HepG2 (cell line): ENCODE data around the gene MIGA2. TPM values are rescaled to one million over a fixed set of nuclear protein-coding genes. Genes with fewer than 3 reads are reported as not detected.

Experiments used
- AGO1 ChIP-seq: fragments of 200-400 bp; formaldehyde crosslinking; IDR thresholded peaks from 2 replicates; pipeline ENCODE4 v1.6.1; 2017; ENCODE audit warnings: mild to moderate bottlenecking, low read depth, low read length, moderate library complexity; ENCODE audit not compliant: poor library complexity, severe bottlenecking
- CREM ChIP-seq, 2 experiments: sonication (generic) in 1 of 2; formaldehyde crosslinking in 1 of 2; IDR thresholded peaks; 2 replicates each; pipeline versions ENCODE4 v1.4.0 to v1.6.1; 2016 to 2020; ENCODE audit warnings: antibody characterized with exemption in 1 of 2, mild to moderate bottlenecking in 1 of 2, missing genetic modification reagents in 1 of 2
- FLYWCH1 ChIP-seq: sonication (generic); formaldehyde crosslinking; IDR thresholded peaks from 2 replicates; pipeline ENCODE4 v1.8.1; 2023; ENCODE audit warnings: mild to moderate bottlenecking, missing genetic modification reagents
- FOXC1 ChIP-seq: sonication (generic); formaldehyde crosslinking; IDR thresholded peaks from 2 replicates; pipeline ENCODE4 v1.8.0; 2022; ENCODE audit warnings: mild to moderate bottlenecking, missing genetic modification reagents, borderline replicate concordance
- GTF2F1 ChIP-seq: fragments of 150-350 bp; IDR thresholded peaks from 2 replicates; pipeline ENCODE4 v1.6.1; 2014; ENCODE audit warnings: low read length
- KDM5B ChIP-seq: sonication (generic); formaldehyde crosslinking; IDR thresholded peaks from 2 replicates; pipeline ENCODE4 v1.4.0; 2020; ENCODE audit warnings: missing genetic modification reagents, mild to moderate bottlenecking, borderline replicate concordance
- MAX ChIP-seq: IDR thresholded peaks from 2 replicates; pipeline ENCODE4 v1.6.1; 2012; ENCODE audit warnings: inconsistent platforms
- PHB2 ChIP-seq: fragments of 450-650 bp; IDR thresholded peaks from 2 replicates; pipeline ENCODE4 v1.6.1; 2018; ENCODE audit not compliant: partially characterized antibody
- PRPF4 ChIP-seq: fragments of 200-400 bp; formaldehyde crosslinking; IDR thresholded peaks from 2 replicates; pipeline ENCODE4 v1.6.1; 2016; ENCODE audit warnings: low read length, low read depth; ENCODE audit not compliant: poor library complexity, severe bottlenecking
- RFX5 ChIP-seq: IDR thresholded peaks from 2 replicates; pipeline ENCODE4 v1.6.1; 2011; ENCODE audit warnings: low read depth, low read length, improper control_type of control experiment
- TEF ChIP-seq: sonication (generic); formaldehyde crosslinking; IDR thresholded peaks from 2 replicates; pipeline ENCODE4 v1.5.0; 2020; ENCODE audit warnings: missing genetic modification reagents
- TFAP4 ChIP-seq: sonication (generic); IDR thresholded peaks from 2 replicates; pipeline ENCODE4 v1.6.1; 2016; ENCODE audit warnings: low read depth, borderline replicate concordance
- TFE3 ChIP-seq: IDR thresholded peaks from 2 replicates; pipeline ENCODE4 v1.6.1; 2016
- ZFP1 ChIP-seq: IDR thresholded peaks from 2 replicates; pipeline ENCODE4 v1.6.1; 2016
- ZNF10 ChIP-seq: sonication (generic); formaldehyde crosslinking; IDR thresholded peaks from 2 replicates; pipeline ENCODE4 v1.4.0; 2020; ENCODE audit warnings: mild to moderate bottlenecking, low read depth, missing genetic modification reagents, borderline replicate concordance
- ZNF274 ChIP-seq: sonication (generic); formaldehyde crosslinking; IDR thresholded peaks from 2 replicates; pipeline ENCODE4 v1.5.1; 2020; ENCODE audit warnings: mild to moderate bottlenecking, missing genetic modification reagents
- ZNF484 ChIP-seq: sonication (generic); formaldehyde crosslinking; IDR thresholded peaks from 2 replicates; pipeline ENCODE4 v1.5.1; 2020; ENCODE audit warnings: mild to moderate bottlenecking, low read depth, missing genetic modification reagents, borderline replicate concordance
- ZNF543 ChIP-seq: sonication (generic); formaldehyde crosslinking; IDR thresholded peaks from 2 replicates; pipeline ENCODE4 v1.4.0; 2020; ENCODE audit warnings: mild to moderate bottlenecking, missing genetic modification reagents
- ZNF670 ChIP-seq: sonication (generic); formaldehyde crosslinking; IDR thresholded peaks from 2 replicates; pipeline ENCODE4 v1.8.0; 2022; ENCODE audit warnings: mild to moderate bottlenecking, missing genetic modification reagents, borderline replicate concordance
- polyA plus RNA-seq, 8 experiments: library from polyadenylated mRNA; depleted of rRNA in 3 of 8; stranded (reverse) in 7 of 8; unstranded in 1 of 8; fragments of >200 nt; fragmentation: Illumina TruSeq in 4 of 8; extraction: Trizol in 4 of 8; gene quantifications; 2 replicates each; pipeline versions ENCODE4 v1.2.1 to v1.2.3, GENCODE V29; 2011 to 2016; ENCODE audit warnings: low read depth in 4 of 8, missing spikeins in 1 of 8, mixed read lengths in 1 of 8; ENCODE audit not compliant: insufficient read depth in 1 of 8
- total RNA-seq, 5 experiments: library from RNA; depleted of rRNA; stranded (reverse); fragments of >200 nt; fragmentation: Illumina TruSeq; extraction: Trizol; gene quantifications; 2 replicates each; pipeline ENCODE4 v1.2.3, GENCODE V29; 2016; ENCODE audit warnings: low read depth in 1 of 5
- TF ChIP-seq, protein P1 (sequence below): sonication (generic); formaldehyde crosslinking; IDR thresholded peaks from 2 replicates; pipeline ENCODE4 v1.8.0; 2022; ENCODE audit warnings: mild to moderate bottlenecking, missing genetic modification reagents, moderate library complexity
- TF ChIP-seq, protein P2 (sequence below): IDR thresholded peaks from 2 replicates; pipeline ENCODE4 v1.6.1; 2016; ENCODE audit warnings: low read depth

The MIGA2 gene
- total and polyA plus RNA-seq, 2 of the 13 experiments (the other 11 are each of a cell fraction or from before 2014, with no cell fraction given) = 10.8 to 17.1 TPM

DNA sequence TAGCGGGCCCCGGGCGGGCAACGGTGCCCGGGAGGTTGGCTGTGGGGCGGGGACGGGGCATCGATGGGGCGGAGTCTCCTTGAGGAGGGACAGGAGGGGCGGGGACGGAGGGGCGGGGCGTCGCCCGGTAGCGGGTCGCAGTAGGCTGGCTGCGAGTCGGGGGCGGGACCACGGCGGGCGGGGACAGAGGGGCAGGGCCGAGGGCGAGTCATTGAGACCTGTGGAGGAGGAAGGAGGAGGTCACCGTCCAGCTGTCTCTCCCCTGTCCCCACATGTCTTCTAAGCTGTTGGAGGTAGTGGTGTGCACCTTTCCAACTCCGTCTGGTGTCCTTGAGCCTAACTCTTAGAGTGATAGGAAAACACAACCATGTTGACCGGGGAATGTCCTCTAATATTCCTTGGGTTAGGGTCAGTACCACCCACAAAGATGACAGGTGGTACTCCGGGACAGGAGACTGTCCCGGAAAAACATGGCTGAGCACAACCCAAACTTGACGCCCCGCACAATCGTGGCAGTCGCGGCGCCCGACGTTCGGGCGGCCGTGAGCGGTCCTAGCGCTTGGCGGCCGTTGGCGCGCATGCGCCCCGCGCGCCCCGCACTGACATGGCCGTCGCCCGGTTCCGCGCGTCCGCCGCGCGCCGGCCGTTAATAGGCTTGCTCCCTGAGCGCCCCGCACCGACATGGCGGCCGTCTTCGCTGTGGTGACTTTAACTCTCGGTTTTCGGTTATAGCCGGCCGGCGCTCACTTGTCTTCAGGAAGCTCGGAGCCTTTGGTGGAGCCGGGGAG, 74.5 kb downstream of the MIGA2 start, which contains the start of the genes CRAT and PTPA (continued):
- TF ChIP-seq, protein P1, sequence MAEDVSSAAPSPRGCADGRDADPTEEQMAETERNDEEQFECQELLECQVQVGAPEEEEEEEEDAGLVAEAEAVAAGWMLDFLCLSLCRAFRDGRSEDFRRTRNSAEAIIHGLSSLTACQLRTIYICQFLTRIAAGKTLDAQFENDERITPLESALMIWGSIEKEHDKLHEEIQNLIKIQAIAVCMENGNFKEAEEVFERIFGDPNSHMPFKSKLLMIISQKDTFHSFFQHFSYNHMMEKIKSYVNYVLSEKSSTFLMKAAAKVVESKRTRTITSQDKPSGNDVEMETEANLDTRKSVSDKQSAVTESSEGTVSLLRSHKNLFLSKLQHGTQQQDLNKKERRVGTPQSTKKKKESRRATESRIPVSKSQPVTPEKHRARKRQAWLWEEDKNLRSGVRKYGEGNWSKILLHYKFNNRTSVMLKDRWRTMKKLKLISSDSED = no peak
- TF ChIP-seq PRPF4 (no peak), FLYWCH1 (no peak), TFE3 (CRISPR knock-in tag) (no peak), RFX5 (no peak), MAX (peak; percentile 72), AGO1 (no peak), ZFP1 (CRISPR knock-in tag) (no peak), ZNF274 (CRISPR knock-in tag) (no peak), ZNF484 (CRISPR knock-in tag) (no peak), ZNF670 (CRISPR knock-in tag) (0 out of 2 replicates have a peak, but pooled peaks have one; percentile 35), FOXC1 (CRISPR knock-in tag) (peak; percentile 60; the same call in 1 of the 2 replicates), ZNF10 (no peak), TFAP4 (peak; percentile 30; the same call in 1 of the 2 replicates), TEF (CRISPR knock-in tag) (0 out of 2 replicates have a peak, but pooled peaks have one; percentile 32), ZNF543 (CRISPR knock-in tag) (peak; percentile 31; the same call in 1 of the 2 replicates), KDM5B (CRISPR knock-in tag) (0 out of 2 replicates have a peak, but pooled peaks have one; percentile 2), PHB2 (no peak), CREM (IDR thresholded peaks at IDR 0.05) (peak; percentile 22; the same call in 1 of the 2 replicates), CREM (CRISPR knock-in tag; IDR thresholded peaks at IDR 0.05) (no peak), GTF2F1 (no peak)
- TF ChIP-seq, protein P2, sequence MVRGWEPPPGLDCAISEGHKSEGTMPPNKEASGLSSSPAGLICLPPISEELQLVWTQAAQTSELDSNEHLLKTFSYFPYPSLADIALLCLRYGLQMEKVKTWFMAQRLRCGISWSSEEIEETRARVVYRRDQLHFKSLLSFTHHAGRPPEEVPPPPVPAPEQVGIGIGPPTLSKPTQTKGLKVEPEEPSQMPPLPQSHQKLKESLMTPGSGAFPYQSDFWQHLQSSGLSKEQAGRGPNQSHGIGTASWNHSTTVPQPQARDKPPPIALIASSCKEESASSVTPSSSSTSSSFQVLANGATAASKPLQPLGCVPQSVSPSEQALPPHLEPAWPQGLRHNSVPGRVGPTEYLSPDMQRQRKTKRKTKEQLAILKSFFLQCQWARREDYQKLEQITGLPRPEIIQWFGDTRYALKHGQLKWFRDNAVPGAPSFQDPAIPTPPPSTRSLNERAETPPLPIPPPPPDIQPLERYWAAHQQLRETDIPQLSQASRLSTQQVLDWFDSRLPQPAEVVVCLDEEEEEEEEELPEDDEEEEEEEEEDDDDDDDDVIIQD (CRISPR knock-in tag) = peak; percentile 40
